Fibroblast of skin of right biceps (primary cell): ENCODE results near the gene PCED1A.
"Not testable (repeated sequence)": the region's sequence is repeated elsewhere in the genome, so short reads cannot be mapped to it uniquely, and the experiment has no call there.

Experiments
- DNase-seq: peaks from one replicate; pipeline ENCODE4 v3.0.0-alpha.2; 2013

The PCED1A gene

GRCh38 chr20:2822073-2822472 lies 18.4 kb downstream of the PCED1A start:
- peak; percentile 64 for DNase-seq

GRCh38 chr20:2820896-2821869 lies 19.3 kb downstream of the PCED1A start:
- DNase-seq, result no peak

- peak; percentile 66 for DNase-seq
These were observed 20.2 kb downstream of the PCED1A start for GRCh38 chr20:2820084-2820895.

- DNase-seq, result no peak
These were observed 22.4 kb downstream of the PCED1A start for GRCh38 chr20:2817891-2818595.

GRCh38 chr20:2817341-2817726 lies 23.1 kb downstream of the PCED1A start:
- no peak for DNase-seq

GRCh38 chr20:2816583-2817340 lies 23.7 kb downstream of the PCED1A start:
- no peak for DNase-seq

GRCh38 chr20:2816030-2816582 lies 24.3 kb downstream of the PCED1A start, which contains the start of gene TMEM239:
TSS of gene TMEM239 (plus strand) at chr20:2816364. CDS start at chr20:2816555, 191 bp downstream.
- DNase-seq, result no peak

- DNase-seq, result no peak
These were observed 25.1 kb downstream of the PCED1A start for GRCh38 chr20:2815242-2815900.

- peak; percentile 100 for DNase-seq
These were observed 25.8 kb downstream of the PCED1A start, which contains the start of gene C20orf141 for GRCh38 chr20:2814587-2815051. TSS of gene C20orf141 (plus strand) at chr20:2814987. CDS start at chr20:2815185, 198 bp downstream.

- DNase-seq, result peak; percentile 49
These were observed 26.4 kb downstream of the PCED1A start for GRCh38 chr20:2814076-2814475.

GRCh38 chr20:2812189-2812588 lies 28.3 kb downstream of the PCED1A start:
- no peak for DNase-seq

- DNase-seq, result no peak
These were observed 30.8 kb downstream of the PCED1A start for GRCh38 chr20:2809690-2810089.

GRCh38 chr20:2807929-2808328 lies 32.5 kb downstream of the PCED1A start:
- not testable (repeated sequence) for DNase-seq

GRCh38 chr20:2807019-2807418 lies 33.4 kb downstream of the PCED1A start:
- DNase-seq, result no peak

GRCh38 chr20:2806351-2806701 lies 34.1 kb downstream of the PCED1A start:
- DNase-seq, result no peak

GRCh38 chr20:2805689-2806350 lies 34.6 kb downstream of the PCED1A start:
- DNase-seq, result peak; percentile 22

- DNase-seq, result no peak
These were observed 35.4 kb downstream of the PCED1A start for GRCh38 chr20:2804852-2805688.

- no peak for DNase-seq
These were observed 36.2 kb downstream of the PCED1A start for GRCh38 chr20:2804041-2804828.

- no peak for DNase-seq
These were observed 39.1 kb downstream of the PCED1A start for GRCh38 chr20:2801286-2801728.
